Suprapubic skin (tissue), 4 donors: ENCODE data around the gene PELI2. TPM values are rescaled to one million over a fixed set of nuclear protein-coding genes. Genes with fewer than 3 reads are reported as not detected.

Source experiments
- DNase-seq, 2 donors: peaks; one replicate each; pipeline ENCODE4 v3.0.0-alpha.2; 2019; ENCODE audit warnings: low spot score in 2 of 2
- H3K27ac ChIP-seq: fragments of 200-600 bp; sonication (generic); one replicate; pipeline ENCODE4 v1.5.1; 2019
- H3K27me3 ChIP-seq: fragments of 200-600 bp; sonication (generic); one replicate; pipeline ENCODE4 v1.5.1; 2019
- H3K36me3 ChIP-seq: fragments of 200-600 bp; sonication (generic); one replicate; pipeline ENCODE4 v1.5.1; 2019
- H3K4me1 ChIP-seq: fragments of 200-600 bp; sonication (generic); one replicate; pipeline ENCODE4 v1.5.1; 2019
- H3K4me3 ChIP-seq: fragments of 200-600 bp; sonication (generic); one replicate; pipeline ENCODE4 v1.5.1; 2019; ENCODE audit warnings: mild to moderate bottlenecking
- H3K9me3 ChIP-seq: fragments of 200-600 bp; sonication (generic); one replicate; pipeline ENCODE4 v1.5.1; 2019
- EP300 ChIP-seq: sonication (generic); formaldehyde crosslinking; IDR thresholded peaks from one replicate; pipeline ENCODE4 v1.6.1; 2017; ENCODE audit warnings: antibody characterized with exemption
- POLR2A ChIP-seq, 2 donors: fragments of 450-650 bp; IDR thresholded peaks; one replicate each; pipeline ENCODE4 v1.6.1; 2017; ENCODE audit warnings: antibody characterized with exemption in 2 of 2, mild to moderate bottlenecking in 2 of 2, moderate library complexity in 2 of 2
- POLR2AphosphoS5 ChIP-seq, 3 donors: sonication (generic); formaldehyde crosslinking; IDR thresholded peaks; one replicate each; pipeline ENCODE4 v1.6.1; 2017; ENCODE audit warnings: antibody characterized with exemption in 3 of 3
- WGBS: methylation state at CpG from one replicate; pipeline ENCODE4 v1.1.5; 2018; 5-methylcytosine and 5-hydroxymethylcytosine counted together
- total RNA-seq, 4 donors: library from RNA; depleted of rRNA; stranded (reverse); fragments of >200 nt; gene quantifications; one replicate each; pipeline ENCODE4 v1.1.0, GENCODE V29; 2016
- TF ChIP-seq, protein P1 (sequence below), 2 donors: fragments of 200-600 bp in 1 of 2; fragments of 450-650 bp in 1 of 2; sonication (generic) in 1 of 2; IDR thresholded peaks; one replicate each; pipeline ENCODE4 v1.5.1; 2016 to 2019; ENCODE audit warnings: antibody characterized with exemption in 2 of 2, mild to moderate bottlenecking in 1 of 2, moderate library complexity in 1 of 2

Gene PELI2
- total RNA-seq, 4 donors from 2014 or later, result 6.9 to 19.4 (median 12.6) TPM

DNA sequence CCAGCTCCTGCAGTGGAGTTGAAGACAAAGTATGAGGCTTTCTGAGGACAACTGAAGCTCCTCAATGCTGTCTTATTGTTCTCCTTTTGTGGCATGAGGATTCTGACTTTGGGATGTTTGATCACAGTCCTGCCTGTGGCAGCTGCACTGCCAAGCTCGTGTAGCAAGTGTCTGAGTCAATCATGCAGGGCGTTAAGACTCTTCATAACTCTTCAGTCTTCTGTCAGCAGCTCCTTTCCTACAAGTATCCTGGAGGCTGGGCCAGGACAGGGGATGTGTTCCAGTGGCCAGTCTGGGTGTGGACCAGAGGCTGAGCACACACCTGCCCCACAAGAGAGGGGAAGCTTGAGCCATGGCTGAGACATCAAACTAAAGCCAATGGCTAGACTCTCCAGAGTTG is 94.3 kb downstream of the PELI2 start:
- no peak overlapping the region for H3K4me3 ChIP-seq
- TF ChIP-seq, protein P1, sequence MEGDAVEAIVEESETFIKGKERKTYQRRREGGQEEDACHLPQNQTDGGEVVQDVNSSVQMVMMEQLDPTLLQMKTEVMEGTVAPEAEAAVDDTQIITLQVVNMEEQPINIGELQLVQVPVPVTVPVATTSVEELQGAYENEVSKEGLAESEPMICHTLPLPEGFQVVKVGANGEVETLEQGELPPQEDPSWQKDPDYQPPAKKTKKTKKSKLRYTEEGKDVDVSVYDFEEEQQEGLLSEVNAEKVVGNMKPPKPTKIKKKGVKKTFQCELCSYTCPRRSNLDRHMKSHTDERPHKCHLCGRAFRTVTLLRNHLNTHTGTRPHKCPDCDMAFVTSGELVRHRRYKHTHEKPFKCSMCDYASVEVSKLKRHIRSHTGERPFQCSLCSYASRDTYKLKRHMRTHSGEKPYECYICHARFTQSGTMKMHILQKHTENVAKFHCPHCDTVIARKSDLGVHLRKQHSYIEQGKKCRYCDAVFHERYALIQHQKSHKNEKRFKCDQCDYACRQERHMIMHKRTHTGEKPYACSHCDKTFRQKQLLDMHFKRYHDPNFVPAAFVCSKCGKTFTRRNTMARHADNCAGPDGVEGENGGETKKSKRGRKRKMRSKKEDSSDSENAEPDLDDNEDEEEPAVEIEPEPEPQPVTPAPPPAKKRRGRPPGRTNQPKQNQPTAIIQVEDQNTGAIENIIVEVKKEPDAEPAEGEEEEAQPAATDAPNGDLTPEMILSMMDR (IDR thresholded peaks at IDR 0.05), result no peak
- TF ChIP-seq EP300 (no peak), POLR2A (IDR thresholded peaks at IDR 0.05) (no peak), POLR2AphosphoS5 (IDR thresholded peaks at IDR 0.05) (no peak)

DNA sequence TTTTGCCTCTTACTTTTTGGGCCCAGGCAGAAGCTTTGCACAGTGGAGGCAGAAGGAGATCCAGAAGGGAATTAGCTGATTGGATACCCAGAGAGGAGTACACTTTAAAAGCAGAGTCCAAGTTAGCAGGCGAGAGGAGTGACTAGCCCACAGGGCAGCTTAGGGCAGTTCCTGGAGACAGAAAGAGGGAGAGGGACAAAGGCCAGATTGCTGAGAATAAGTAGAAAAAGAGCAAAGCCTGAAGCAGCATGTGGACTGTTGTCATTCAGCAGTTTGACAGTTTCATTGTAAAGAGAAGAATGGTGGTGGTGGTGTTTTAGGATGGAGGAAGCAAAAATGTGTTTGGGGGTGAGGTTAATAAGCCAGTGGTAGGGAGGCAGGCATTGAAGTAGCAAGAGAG is 95.1 kb downstream of the PELI2 start:
- Histone ChIP-seq H3K36me3 (no peaks in the 10 kb centered on the region), H3K4me1 (peaks cover 18% of the 10 kb centered on the region), H3K4me3 (no peak overlapping the region), H3K27me3 (no peaks in the 10 kb centered on the region), H3K27ac (no peak overlapping the region), H3K9me3 (no peaks in the 10 kb centered on the region)
- DNase-seq, result no peak
- 84% methylated on average over 1 of the region's 1 CpG for WGBS
- TF ChIP-seq, protein P1 (IDR thresholded peaks at IDR 0.05), result no peak
- TF ChIP-seq POLR2A (IDR thresholded peaks at IDR 0.05), result no peak
- no peak for TF ChIP-seq EP300
- no peak for TF ChIP-seq POLR2AphosphoS5 (IDR thresholded peaks at IDR 0.05)

More for the DNA sequence above, 94.3 kb downstream of the PELI2 start:
- 68% methylated on average over 2 of the region's 2 CpGs for WGBS
- Histone ChIP-seq H3K36me3 (no peaks in the 10 kb centered on the region), H3K27me3 (no peaks in the 10 kb centered on the region), H3K27ac (no peak overlapping the region), H3K4me1 (peaks cover 18% of the 10 kb centered on the region), H3K9me3 (no peaks in the 10 kb centered on the region)
- DNase-seq, result no peak

DNA sequence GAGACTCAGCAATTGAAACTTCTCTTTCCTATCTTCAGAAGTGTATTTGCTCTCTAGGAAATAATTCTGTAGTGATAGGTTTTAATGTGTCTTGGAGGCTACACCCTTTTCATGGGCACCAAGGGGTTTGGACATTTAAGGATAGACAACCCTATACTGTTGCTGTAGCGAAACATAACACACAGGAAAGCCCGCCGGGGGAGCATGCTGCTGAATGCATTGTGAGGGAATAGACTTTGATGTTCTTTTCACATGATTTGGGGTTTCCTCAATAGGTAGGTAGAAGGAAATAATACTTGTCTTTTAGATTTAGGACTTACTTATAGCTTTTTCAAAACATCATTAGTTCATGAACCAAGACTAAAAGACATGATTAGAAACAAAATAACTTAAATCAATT is 97.0 kb downstream of the PELI2 start:
- peaks cover 31% of the 10 kb centered on the region for H3K4me1 ChIP-seq
- no peak overlapping the region for H3K4me3 ChIP-seq
- TF ChIP-seq, protein P1 (IDR thresholded peaks at IDR 0.05), result no peak
- TF ChIP-seq EP300 (no peak), POLR2A (IDR thresholded peaks at IDR 0.05) (no peak)
- no peaks in the 10 kb centered on the region for H3K9me3 ChIP-seq
- H3K36me3 ChIP-seq, result no peaks in the 10 kb centered on the region
- no peak overlapping the region for H3K27ac ChIP-seq
- DNase-seq, result no peak
- no peaks in the 10 kb centered on the region for H3K27me3 ChIP-seq
- 85% methylated on average over 3 of the region's 3 CpGs for WGBS

DNA sequence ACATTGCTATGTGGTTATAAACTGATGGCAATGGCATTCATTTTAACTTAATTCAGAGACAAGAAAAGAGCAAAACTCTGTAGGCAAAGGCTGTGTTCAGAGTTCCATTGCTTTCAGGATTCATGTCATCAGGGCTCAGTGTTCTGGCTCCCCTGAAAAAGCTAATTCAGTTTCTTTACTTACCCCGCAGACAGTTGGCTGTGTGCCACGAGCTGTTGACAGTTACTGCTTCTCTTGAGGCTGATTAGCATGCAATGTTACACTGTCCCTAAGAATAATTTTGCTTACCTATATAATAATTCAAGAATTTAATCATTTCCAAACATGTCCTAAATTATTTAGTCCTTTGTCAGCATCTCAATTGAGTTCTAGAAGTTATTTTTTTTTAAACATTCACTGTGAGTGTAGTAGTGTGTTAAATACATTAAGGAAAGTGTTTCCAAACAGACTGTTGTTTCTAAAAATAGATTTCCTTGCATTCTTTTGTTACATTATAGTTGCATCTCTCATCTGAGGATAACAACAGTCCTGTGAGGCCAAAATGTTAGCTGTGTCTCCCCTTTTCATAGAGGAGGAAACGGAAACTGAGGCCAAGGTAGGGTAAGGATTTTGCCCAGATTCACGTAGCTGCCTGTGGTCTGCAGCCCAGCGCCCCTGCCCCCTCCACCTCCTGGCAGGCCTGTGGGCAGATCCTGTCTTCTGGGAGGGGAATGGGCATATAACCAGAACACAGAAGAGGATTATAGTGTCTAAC is 98.6 kb downstream of the PELI2 start:
- Histone ChIP-seq H3K4me1 (peaks cover 47% of the 10 kb centered on the region), H3K36me3 (no peaks in the 10 kb centered on the region), H3K9me3 (no peaks in the 10 kb centered on the region), H3K4me3 (no peak overlapping the region), H3K27ac (no peak overlapping the region), H3K27me3 (no peaks in the 10 kb centered on the region)
- TF ChIP-seq POLR2A (IDR thresholded peaks at IDR 0.05), result no peak
- TF ChIP-seq, protein P1 (IDR thresholded peaks at IDR 0.05), result no peak
- no peak for TF ChIP-seq POLR2AphosphoS5 (IDR thresholded peaks at IDR 0.05)
- TF ChIP-seq EP300, result no peak
- no peak for DNase-seq
- WGBS, result 38% methylated on average over 5 of the region's 5 CpGs

DNA sequence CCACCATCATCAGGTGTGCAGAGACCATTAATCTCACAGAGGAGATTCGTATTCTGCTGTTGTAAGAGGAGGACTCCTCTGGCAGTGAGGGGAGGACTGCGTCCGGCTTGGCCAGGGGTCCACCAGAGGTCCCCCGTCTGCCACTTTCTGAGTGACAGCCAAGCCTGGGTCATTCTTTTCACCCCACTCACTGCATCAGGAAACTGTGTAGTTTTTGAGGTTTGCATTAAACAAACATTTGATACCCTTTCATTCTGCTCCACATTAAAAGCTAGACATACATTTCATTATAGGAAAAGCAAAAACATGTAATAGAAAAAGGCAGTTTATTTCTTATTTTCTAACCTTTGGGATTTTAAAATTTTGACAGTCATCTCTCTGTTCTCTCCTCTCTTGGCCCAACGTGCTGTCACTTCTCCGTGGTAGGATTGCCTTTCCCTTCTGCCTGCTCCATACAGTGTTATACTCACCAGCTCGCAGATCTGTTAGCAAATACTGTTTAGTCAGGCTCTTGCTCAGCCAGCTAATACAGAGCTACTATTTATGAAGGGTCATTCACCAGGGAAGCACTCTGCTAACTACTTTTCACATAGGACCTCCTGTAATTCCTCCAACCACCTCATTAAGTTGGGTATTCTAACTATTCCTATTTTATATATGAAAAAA is 99.3 kb downstream of the PELI2 start:
- no peak for DNase-seq
- H3K36me3 ChIP-seq, result no peaks in the 10 kb centered on the region
- H3K4me1 ChIP-seq, result peaks cover 53% of the 10 kb centered on the region
- no peak overlapping the region for H3K27ac ChIP-seq
- H3K27me3 ChIP-seq, result no peaks in the 10 kb centered on the region
- TF ChIP-seq EP300, result no peak
- no peak for TF ChIP-seq POLR2A (IDR thresholded peaks at IDR 0.05)
- TF ChIP-seq, protein P1 (IDR thresholded peaks at IDR 0.05), result no peak
- TF ChIP-seq POLR2AphosphoS5 (IDR thresholded peaks at IDR 0.05), result no peak
- no peak overlapping the region for H3K4me3 ChIP-seq
- no peaks in the 10 kb centered on the region for H3K9me3 ChIP-seq
- WGBS, result 73% methylated on average over 7 of the region's 7 CpGs
